Activated CD4-positive, alpha-beta T cell treated with anti-CD3 and anti-CD28 coated beads, Interleukin-2, amount 50 U/mL, for 4 hours (primary cell): Measurements from ENCODE around the gene RC3H2.
"Not testable (repeated sequence)": the region's sequence is repeated elsewhere in the genome, so short reads cannot be mapped to it uniquely, and the experiment has no call there.

Source experiments
- DNase-seq, 2 experiments: peaks; one replicate each; pipeline ENCODE4 v3.0.0-alpha.2; 2020

RC3H2 gene

GRCh38 chr9:122923947-122924346 is 18.8 kb upstream of the RC3H2 start:
- no peak for DNase-seq

GRCh38 chr9:122922713-122923112 is 17.6 kb upstream of the RC3H2 start:
- no peak for DNase-seq

- DNase-seq: no peak
These were observed 13.2 kb upstream of the RC3H2 start for GRCh38 chr9:122918310-122918709.

- peak; percentile 62 for DNase-seq
These were observed 8.0 kb upstream of the RC3H2 start, which contains the start of gene ZBTB6 for GRCh38 chr9:122912964-122913673. TSS of gene ZBTB6 (minus strand) at chr9:122913323. CDS start at chr9:122912072, 1,251 bp downstream.

GRCh38 chr9:122912671-122912963 is 7.5 kb upstream of the RC3H2 start:
- DNase-seq: no peak

- DNase-seq: not testable (repeated sequence)
These were observed 963 bp upstream of the RC3H2 start for GRCh38 chr9:122906122-122906521.

- no peak for DNase-seq
These were observed 715 bp downstream of the RC3H2 start for GRCh38 chr9:122904466-122904822.

- DNase-seq: no peak
These were observed 4.4 kb downstream of the RC3H2 start for GRCh38 chr9:122900791-122901190.

GRCh38 chr9:122897969-122898368 is 7.2 kb downstream of the RC3H2 start:
- no peak for DNase-seq

GRCh38 chr9:122888480-122888879 is 16.7 kb downstream of the RC3H2 start:
- no peak for DNase-seq

GRCh38 chr9:122883125-122883524 is 22.0 kb downstream of the RC3H2 start:
- DNase-seq: no peak

- no peak for DNase-seq
These were observed 25.7 kb downstream of the RC3H2 start for GRCh38 chr9:122879443-122879842.

- no peak for DNase-seq
These were observed 29.6 kb downstream of the RC3H2 start for GRCh38 chr9:122875523-122875922.

- not testable (repeated sequence) for DNase-seq
These were observed 37.9 kb downstream of the RC3H2 start for GRCh38 chr9:122867276-122867675.

GRCh38 chr9:122866079-122866478 is 39.1 kb downstream of the RC3H2 start:
- DNase-seq: no peak

- no peak for DNase-seq
These were observed 39.9 kb downstream of the RC3H2 start for GRCh38 chr9:122865300-122865699.

- no peak for DNase-seq
These were observed 41.8 kb downstream of the RC3H2 start for GRCh38 chr9:122863407-122863806.

- DNase-seq: no peak
These were observed 44.6 kb downstream of the RC3H2 start for GRCh38 chr9:122860319-122861142.

- no peak for DNase-seq
These were observed 47.3 kb downstream of the RC3H2 start for GRCh38 chr9:122857815-122858214.

GRCh38 chr9:122852085-122852786 is 52.9 kb downstream of the RC3H2 start:
- DNase-seq: not testable (repeated sequence)

GRCh38 chr9:122848256-122848943 is 56.8 kb downstream of the RC3H2 start:
- DNase-seq: no peak

GRCh38 chr9:122846371-122846940 is 58.7 kb downstream of the RC3H2 start:
- DNase-seq: no peak

GRCh38 chr9:122845116-122845515 is 60.0 kb downstream of the RC3H2 start:
- no peak for DNase-seq
